MM.1S (cell line): Measurements from ENCODE around the gene PGA4.
"Not testable (repeated sequence)": the region's sequence is repeated elsewhere in the genome, so short reads cannot be mapped to it uniquely, and the experiment has no call there.

ENCODE experiments used
- EZH2 ChIP-seq: fragments of 300-600 bp; sonication (generic); optimal IDR thresholded peaks from 2 replicates; pipeline ENCODE3; 2017; ENCODE audit warnings: low read depth, mild to moderate bottlenecking, antibody characterized with exemption, low read length, mixed read lengths
- TF ChIP-seq, protein P1 (sequence below): fragments of 300-600 bp; sonication (generic); IDR thresholded peaks from 2 replicates; pipeline ENCODE4 v1.5.1; 2016; ENCODE audit warnings: antibody characterized with exemption, low read length, mixed read lengths

DNA sequence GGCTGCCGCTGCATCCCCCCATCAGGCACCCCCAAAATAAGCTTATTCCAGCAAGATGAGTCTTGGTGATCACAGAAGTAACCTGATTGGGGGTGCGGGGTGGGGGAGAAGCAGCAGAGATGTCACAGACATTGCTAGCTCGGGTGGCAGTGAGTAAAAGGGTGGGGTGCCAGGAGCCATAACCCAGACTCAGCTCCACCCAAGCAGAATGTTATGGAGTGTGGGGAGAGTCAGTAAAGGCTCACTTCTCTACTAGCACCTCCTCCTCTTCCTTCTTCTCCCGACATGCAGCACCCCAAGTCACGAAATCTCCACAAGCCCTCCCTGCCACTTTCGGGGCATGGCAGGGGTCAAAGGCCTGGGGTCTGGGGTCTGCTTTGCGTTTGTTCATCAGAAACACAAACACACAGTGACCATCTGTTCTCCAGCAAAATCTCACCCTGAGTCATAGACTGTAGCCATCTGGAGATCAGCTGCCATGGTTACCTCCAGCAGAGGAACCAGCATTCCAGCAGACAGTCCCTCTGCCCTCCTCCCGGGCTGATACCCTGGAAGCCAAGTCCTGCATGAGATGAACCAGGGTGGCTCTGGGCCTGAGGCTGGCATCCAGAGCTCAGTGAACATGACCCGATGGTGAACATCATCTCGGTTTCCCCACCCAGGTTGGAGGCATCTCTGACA is 23.3 kb downstream of the PGA4 start:
- TF ChIP-seq, protein P1, sequence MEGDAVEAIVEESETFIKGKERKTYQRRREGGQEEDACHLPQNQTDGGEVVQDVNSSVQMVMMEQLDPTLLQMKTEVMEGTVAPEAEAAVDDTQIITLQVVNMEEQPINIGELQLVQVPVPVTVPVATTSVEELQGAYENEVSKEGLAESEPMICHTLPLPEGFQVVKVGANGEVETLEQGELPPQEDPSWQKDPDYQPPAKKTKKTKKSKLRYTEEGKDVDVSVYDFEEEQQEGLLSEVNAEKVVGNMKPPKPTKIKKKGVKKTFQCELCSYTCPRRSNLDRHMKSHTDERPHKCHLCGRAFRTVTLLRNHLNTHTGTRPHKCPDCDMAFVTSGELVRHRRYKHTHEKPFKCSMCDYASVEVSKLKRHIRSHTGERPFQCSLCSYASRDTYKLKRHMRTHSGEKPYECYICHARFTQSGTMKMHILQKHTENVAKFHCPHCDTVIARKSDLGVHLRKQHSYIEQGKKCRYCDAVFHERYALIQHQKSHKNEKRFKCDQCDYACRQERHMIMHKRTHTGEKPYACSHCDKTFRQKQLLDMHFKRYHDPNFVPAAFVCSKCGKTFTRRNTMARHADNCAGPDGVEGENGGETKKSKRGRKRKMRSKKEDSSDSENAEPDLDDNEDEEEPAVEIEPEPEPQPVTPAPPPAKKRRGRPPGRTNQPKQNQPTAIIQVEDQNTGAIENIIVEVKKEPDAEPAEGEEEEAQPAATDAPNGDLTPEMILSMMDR = not testable (repeated sequence)
- TF ChIP-seq EZH2 = not testable (repeated sequence)
